Measurements from ENCODE around the gene CA6.

DNA sequence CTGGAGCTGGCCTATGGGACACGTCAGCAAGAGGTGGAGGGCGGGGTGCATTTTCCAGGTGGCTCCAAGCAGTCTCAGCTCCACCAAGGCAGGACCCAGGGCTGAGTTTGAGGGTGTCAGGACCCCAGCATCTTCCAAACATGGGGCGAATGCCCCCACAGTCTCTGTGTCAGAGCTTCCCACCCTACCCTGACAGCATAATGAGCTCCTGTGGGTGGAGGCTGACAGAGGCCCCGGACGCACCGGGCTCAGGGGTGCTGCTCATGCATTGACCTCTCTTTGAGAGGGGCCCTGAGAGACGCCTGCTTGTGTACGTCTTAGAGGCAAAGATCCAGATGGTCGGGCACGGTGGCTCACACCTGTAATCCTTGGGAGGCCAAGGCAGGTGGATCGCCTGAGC, 43.4 kb downstream of the CA6 start:
- TF ChIP-seq POLR2AphosphoS5 (IDR thresholded peaks at IDR 0.05; ENCODE audit: insufficient read depth in 1 of 2, low read depth in 1 of 2) (no peak), POLR2A (IDR thresholded peaks at IDR 0.05) (no peak)
